HG02759 (cell line): ENCODE data around the gene ZBTB7B.
A peak's percentile ranks its signal among the peaks of the same experiment; 100 is the strongest.
"Not testable (repeated sequence)": the region's sequence is repeated elsewhere in the genome, so short reads cannot be mapped to it uniquely, and the experiment has no call there.

Experiments
- ATAC-seq: cut with Tn5 transposase; IDR thresholded peaks from one replicate; pipeline ENCODE4 v1.9.1; 2021; ENCODE audit warnings: mild to moderate bottlenecking, moderate library complexity; ENCODE audit not compliant: unreplicated experiment

ZBTB7B gene

GRCh38 chr1:154986736-154987135, 15.9 kb upstream of the ZBTB7B start:
- not testable (repeated sequence) for ATAC-seq

- no peak for ATAC-seq
Measured at GRCh38 chr1:154987326-154987725, 15.3 kb upstream of the ZBTB7B start.

GRCh38 chr1:154988058-154988954, 14.3 kb upstream of the ZBTB7B start:
- ATAC-seq = no peak

GRCh38 chr1:154989195-154989860, 13.3 kb upstream of the ZBTB7B start:
- no peak for ATAC-seq

GRCh38 chr1:154990276-154990675, 12.3 kb upstream of the ZBTB7B start:
- ATAC-seq = no peak

GRCh38 chr1:154992721-154993571, 9.7 kb upstream of the ZBTB7B start:
- ATAC-seq = no peak

- ATAC-seq = no peak
Measured at GRCh38 chr1:154993572-154994268, 8.9 kb upstream of the ZBTB7B start, which contains the start of gene LENEP. Gene LENEP (plus strand): TSS chr1:154993586. CDS start chr1:154993608, 22 bp downstream.

- ATAC-seq = no peak
Measured at GRCh38 chr1:154994269-154994587, 8.4 kb upstream of the ZBTB7B start.

- ATAC-seq = no peak
Measured at GRCh38 chr1:154994591-154994990, 8.0 kb upstream of the ZBTB7B start.

GRCh38 chr1:154995301-154995983, 7.2 kb upstream of the ZBTB7B start:
- ATAC-seq = not testable (repeated sequence)

GRCh38 chr1:154996966-154997701, 5.5 kb upstream of the ZBTB7B start:
- no peak for ATAC-seq

- ATAC-seq = no peak
Measured at GRCh38 chr1:154998201-154998780, 4.3 kb upstream of the ZBTB7B start.

- no peak for ATAC-seq
Measured at GRCh38 chr1:154998818-154999570, 3.6 kb upstream of the ZBTB7B start.

GRCh38 chr1:154999571-155000410, 2.8 kb upstream of the ZBTB7B start:
- ATAC-seq = no peak

GRCh38 chr1:155000411-155000725, 2.2 kb upstream of the ZBTB7B start:
- no peak for ATAC-seq

- peak; percentile 43 for ATAC-seq
Measured at GRCh38 chr1:155000726-155001424, 1.7 kb upstream of the ZBTB7B start.

- ATAC-seq = no peak
Measured at GRCh38 chr1:155001425-155001674, 1.3 kb upstream of the ZBTB7B start.
